NCI-H748 (cell line): ENCODE results near the gene TLE6.
A peak's percentile ranks its signal among the peaks of the same experiment; 100 is the strongest.
"Not testable (repeated sequence)": the region's sequence is repeated elsewhere in the genome, so short reads cannot be mapped to it uniquely, and the experiment has no call there.

Source experiments
- DNase-seq: peaks from one replicate; lab custom pipeline; 2025; ENCODE audit not compliant: unreplicated experiment; lab: John Stamatoyannopoulos, UW

Gene TLE6

GRCh38 chr19:3027292-3027691 lies 49.9 kb downstream of the TLE6 start:
- no peak for DNase-seq

- DNase-seq = no peak
Observed at GRCh38 chr19:3027981-3028304, 50.6 kb downstream of the TLE6 start.

- DNase-seq = peak; percentile 32
Observed at GRCh38 chr19:3028305-3029064, 51.1 kb downstream of the TLE6 start.

- DNase-seq = peak; percentile 28
Observed at GRCh38 chr19:3029065-3029923, 51.9 kb downstream of the TLE6 start, which contains the start of gene TLE2. TSS of gene TLE2 (minus strand) at chr19:3029280. CDS start at chr19:3028904, 376 bp downstream.

GRCh38 chr19:3031607-3031867 lies 54.2 kb downstream of the TLE6 start:
- DNase-seq = no peak

GRCh38 chr19:3033595-3034405 lies 56.4 kb downstream of the TLE6 start:
- no peak for DNase-seq

GRCh38 chr19:3034406-3034655 lies 57.0 kb downstream of the TLE6 start:
- no peak for DNase-seq

- peak; percentile 22 for DNase-seq
Observed at GRCh38 chr19:3034656-3035541, 57.5 kb downstream of the TLE6 start.

GRCh38 chr19:3035542-3036118 lies 58.3 kb downstream of the TLE6 start:
- DNase-seq = peak; percentile 98

GRCh38 chr19:3036119-3036976 lies 59.0 kb downstream of the TLE6 start:
- DNase-seq = peak; percentile 87

GRCh38 chr19:3036977-3037544 lies 59.7 kb downstream of the TLE6 start:
- not testable (repeated sequence) for DNase-seq

- DNase-seq = no peak
Observed at GRCh38 chr19:3038214-3038613, 60.9 kb downstream of the TLE6 start.

- DNase-seq = no peak
Observed at GRCh38 chr19:3039125-3039524, 61.8 kb downstream of the TLE6 start.

GRCh38 chr19:3039641-3040077 lies 62.3 kb downstream of the TLE6 start:
- DNase-seq = no peak

- no peak for DNase-seq
Observed at GRCh38 chr19:3041327-3041726, 64.0 kb downstream of the TLE6 start.

GRCh38 chr19:3041761-3042620 lies 64.6 kb downstream of the TLE6 start:
- no peak for DNase-seq

GRCh38 chr19:3042621-3043267 lies 65.4 kb downstream of the TLE6 start:
- no peak for DNase-seq
